H4 (cell line): ENCODE results near the gene PSMG4. TPM values are rescaled to one million over a fixed set of nuclear protein-coding genes. Genes with fewer than 3 reads are reported as not detected.
A peak's percentile ranks its signal among the peaks of the same experiment; 100 is the strongest.

ENCODE experiments used
- DNase-seq: peaks from one replicate; pipeline ENCODE4 v3.0.0-alpha.2; 2015; ENCODE audit warnings: low spot score
- total RNA-seq: library from RNA; depleted of rRNA; stranded (reverse); fragments of >200 nt; shearing (Covaris generic); gene quantifications from 2 replicates; pipeline ENCODE4 v1.2.3, GENCODE V29; 2014

PSMG4 gene
- total RNA-seq, 1 experiment from 2014 or later, result 24.5 TPM

- no peak for DNase-seq
Observed at GRCh38 chr6:3288711-3289663, 30.2 kb downstream of the PSMG4 start.

DNA sequence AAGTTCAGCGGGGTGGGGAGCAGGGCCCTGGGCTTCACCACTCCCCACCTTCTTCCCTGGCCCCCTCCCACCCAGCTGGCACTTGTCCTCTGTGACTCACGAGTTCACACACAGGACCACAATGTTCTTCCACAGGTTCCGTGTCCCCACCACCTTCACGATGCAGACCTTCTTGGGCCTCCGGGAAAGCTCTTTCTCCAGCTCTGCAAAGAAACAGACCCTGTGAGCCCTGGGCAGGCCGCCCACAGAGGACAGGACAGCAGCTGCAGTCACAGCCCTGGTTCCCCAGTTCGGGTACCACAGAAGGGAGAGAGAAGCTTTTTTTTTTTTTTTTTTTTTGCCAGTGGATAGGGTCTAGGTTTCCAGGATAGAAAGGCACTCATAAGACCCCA, 30.9 kb downstream of the PSMG4 start:
- DNase-seq, result no peak

DNA sequence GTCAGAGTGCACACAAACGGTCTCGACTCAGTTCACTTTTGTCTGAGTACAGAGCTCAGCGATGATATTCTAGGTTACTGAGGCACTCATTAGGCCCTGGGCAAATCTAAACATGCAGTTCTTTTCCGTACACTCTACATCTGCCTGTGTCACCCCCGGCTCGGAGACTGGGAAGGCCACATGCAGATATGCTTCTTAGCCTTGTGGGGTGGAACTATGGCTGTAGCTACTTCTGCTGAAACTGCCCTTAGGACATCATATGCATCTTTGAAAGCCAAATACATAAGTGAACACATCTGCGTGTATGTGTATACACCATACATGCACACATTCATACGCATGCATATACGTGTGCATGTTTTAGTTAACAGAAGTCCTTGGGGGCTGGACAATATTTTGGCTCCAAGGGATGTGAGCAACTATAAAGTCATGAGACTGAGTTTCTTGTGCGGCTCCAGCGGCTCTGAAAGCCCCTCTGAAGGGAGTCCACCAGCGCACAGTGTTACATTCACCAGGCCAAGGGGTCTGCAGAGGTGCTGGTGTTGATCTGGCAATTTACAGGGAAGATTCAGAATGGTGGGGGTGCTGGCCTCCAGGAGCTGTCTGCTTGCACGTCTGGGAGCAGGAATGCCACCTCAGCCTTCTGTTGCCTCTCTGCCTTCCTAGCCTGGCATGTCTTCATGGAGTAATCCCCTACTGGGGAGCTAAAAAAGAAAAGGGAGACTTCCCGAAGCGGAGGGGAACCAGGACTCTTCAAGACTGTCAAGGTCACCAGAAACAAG, 31.6 kb downstream of the PSMG4 start:
- no peak for DNase-seq

DNA sequence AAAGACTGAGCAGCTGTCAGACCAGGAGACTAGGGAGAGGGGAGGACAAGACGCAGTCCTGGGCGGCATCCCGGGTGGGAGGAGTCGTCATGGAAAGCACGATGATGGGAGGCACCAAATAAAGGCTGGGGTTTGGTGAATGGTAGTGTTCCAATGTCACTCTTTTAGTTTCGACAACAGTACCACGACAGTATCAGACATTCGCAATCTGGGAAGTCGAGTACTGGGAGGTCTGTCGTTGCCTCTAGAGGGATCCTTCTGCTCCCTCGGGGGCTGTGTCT, 32.1 kb downstream of the PSMG4 start:
- no peak for DNase-seq

- DNase-seq, result no peak
Observed at GRCh38 chr6:3291346-3291745, 32.6 kb downstream of the PSMG4 start.

DNA sequence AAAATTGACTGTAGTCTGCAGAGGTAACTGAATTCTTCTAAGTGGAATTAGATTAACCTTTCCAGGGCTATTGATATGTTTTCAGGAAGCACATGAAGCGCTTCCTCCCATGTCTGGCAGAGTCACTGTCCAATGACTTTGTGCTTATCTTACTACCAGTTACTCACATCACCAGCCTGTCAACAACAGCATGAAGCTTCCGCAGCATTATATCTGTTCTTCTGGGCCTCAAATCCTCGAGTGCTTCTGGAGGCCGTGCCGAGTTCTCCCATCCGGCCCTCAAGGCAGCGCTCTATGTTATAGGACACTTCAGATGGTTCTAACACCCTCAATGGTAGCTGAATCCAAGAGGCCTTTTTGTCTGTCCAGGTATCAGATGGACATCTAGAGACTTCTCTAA, 33.2 kb downstream of the PSMG4 start:
- no peak for DNase-seq

DNA sequence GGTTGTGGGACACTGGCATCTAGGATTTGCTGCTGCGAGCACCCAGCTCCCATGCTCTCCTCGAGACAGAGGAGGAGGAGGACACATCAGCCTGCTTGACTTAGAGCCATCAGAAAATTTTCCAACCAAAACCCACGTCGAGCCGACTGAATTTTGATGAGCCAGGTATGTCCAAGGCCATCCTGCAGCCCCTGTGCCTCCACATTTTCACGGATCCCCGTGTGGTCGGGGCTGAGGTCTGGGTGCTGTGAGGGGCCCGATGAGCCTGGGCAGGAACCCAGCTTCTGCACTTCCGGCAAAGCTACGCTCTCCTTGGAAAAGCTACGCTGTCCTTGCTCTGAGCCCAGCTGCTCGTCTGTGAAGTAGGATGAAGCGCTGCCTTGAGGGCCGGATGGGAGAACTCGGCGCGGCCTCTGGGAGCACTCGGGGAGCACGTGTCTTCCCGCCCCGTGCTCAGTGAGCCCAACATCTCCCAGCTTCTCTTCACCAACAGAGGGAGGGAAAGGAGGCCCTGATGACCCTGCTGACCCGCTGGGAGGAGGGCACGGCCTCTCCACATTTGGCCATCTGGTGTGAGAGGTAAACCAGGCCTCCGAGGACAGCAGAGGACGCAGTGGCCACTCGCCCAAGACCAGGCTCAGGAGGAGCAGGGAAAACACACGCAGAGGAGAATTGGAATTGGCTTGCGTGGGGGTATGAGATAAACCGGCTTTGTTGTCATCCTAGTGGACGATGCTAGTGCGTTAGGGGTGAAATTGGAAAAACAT, 33.9 kb downstream of the PSMG4 start:
- no peak for DNase-seq

DNA sequence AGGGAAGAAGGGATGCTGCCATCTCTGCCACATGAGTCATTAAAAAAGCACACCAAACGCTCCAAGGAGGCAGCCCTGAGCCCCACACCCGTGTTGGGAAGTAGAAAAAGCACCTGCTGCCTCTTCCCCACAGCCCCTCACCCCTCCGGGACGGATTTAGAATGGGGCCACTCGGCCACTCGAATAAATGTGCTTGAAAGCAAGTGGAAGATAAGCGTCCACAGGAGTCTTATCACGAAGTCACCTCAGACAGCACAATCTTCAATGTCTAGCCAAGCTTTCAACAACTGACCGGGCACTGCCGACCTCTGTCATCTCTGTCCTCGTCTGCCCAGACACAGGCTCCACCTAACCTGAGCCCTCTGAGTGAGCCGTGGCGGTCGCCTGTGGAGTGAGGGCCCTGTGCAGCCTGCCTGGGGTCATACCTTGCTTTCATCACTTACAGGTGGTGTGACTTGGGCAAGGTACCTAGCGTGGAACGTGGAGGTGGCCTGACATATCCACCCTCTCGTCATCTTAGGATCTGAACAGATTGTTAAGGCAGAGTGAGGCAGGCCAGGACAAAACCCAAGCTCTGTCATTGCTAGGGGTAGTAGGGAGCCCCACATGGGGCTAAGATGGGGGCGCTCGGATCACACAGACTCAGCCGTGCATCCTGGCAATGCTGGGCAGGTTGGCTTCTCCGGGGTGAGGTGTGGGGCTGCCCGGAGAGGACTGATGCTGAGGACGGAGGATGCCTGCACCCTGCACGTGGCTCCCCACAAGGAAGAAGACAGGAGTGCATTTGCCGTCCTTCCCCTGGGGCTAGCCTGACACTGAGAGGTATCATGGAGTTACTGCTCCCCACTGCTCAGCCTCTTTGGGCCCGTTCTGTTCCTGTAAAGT, 34.8 kb downstream of the PSMG4 start:
- no peak for DNase-seq

GRCh38 chr6:3294396-3294795, 35.6 kb downstream of the PSMG4 start:
- no peak for DNase-seq

DNA sequence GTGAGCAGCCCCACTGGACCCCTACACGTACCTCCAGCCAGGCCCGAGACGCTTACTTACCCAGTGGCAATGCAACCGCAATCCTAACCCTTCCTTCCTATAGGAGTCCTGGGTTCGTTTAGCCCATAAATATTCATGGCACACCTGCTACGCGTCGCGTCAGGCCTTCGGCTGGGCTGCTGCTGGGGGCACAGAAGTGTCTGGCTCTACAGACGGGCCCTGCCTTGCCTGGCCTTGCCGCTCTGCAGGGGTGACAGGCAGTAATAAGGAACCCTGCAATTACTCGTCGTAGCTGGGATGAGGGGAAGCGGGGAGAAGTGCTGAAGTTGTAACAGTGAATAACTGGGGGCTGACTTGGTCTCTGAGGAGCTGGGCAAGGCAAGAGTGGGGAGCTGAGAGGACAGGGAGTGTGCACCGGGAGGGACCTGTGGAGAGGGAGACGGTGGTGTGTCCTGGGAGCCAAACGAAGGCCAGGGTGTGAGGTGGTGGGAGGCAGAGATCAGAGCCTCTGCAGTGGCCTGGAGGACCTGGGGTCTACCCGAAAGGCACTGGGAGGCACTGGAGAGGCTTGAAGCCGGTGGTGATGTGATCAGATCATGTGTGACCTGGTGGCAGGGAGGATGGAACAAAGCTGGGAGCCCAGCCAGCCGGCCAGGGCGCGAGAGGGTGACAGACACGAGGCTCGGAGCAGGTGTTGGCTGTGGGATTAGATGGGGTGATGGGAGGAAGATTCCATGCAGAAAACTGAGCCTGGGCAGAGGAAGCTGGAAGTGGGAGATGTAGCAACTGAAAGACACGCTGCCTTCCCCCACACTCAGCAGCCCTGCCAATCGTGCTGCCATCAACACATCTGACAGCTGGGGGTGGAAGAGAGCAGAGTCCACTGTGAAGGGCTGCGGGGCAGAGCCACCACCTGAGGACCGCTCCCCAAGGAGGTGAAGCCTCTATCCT, 36.4 kb downstream of the PSMG4 start:
- no peak for DNase-seq

DNA sequence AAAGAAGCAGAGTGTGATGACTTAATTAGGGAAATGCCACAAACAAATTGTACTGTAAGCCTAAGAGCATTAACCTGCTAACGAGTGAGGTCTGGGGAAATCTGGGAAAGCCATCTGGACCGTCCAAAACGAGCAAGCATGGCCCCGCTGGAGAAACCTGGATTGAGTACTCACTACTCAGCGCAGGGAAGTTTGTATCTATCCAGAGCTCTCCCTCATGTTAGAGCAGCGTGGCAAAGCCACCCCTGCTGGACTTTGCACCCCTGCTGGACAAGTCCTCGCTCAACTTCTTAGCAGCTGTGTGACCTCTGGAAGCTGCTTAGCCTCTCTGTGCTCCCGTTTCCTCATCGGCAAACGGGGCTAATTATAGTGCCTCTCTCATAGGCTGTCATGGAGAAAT, 37.3 kb downstream of the PSMG4 start:
- DNase-seq, result no peak

DNA sequence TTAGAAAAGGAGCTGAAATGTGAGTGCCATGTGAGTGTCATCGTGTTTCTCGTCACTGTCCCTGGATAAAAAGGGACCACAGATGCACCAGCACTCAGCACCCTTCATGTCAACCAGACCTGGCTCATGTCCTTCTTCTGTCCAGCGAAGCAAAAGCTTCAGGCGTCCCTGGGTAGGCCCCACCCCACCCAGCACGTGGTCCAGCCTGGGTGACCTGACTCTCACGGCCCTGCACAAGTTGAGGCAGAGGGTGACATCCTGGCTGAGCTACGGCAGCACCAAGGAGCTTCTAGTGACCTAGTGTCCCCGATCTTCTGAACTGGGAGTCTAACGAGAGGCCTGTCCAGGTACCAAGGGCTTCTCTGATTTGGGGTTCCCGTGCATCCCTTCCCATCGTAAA, 37.8 kb downstream of the PSMG4 start:
- DNase-seq, result no peak

DNA sequence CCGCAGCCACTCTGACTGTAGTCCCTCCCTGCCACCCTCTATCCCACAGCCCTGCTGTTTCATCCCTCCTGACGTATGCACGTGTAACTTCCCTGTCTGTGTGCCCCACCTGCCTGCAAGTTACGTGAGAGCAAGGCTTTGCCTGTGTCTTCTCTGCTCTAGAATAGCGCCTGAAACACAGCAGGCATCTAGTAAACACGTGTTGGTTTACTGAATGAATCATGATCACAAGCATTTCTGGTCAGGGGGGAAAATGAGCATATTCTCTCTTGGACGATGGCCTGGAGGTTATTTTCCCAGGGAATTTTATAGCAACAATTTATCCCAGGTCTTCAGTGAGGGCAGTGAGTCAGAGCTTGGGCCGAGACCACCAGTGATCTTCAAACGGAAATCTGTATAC, 38.3 kb downstream of the PSMG4 start:
- DNase-seq, result peak; percentile 56

GRCh38 chr6:3297909-3298308, 39.2 kb downstream of the PSMG4 start:
- DNase-seq, result no peak

GRCh38 chr6:3299221-3299620, 40.5 kb downstream of the PSMG4 start:
- DNase-seq, result no peak

DNA sequence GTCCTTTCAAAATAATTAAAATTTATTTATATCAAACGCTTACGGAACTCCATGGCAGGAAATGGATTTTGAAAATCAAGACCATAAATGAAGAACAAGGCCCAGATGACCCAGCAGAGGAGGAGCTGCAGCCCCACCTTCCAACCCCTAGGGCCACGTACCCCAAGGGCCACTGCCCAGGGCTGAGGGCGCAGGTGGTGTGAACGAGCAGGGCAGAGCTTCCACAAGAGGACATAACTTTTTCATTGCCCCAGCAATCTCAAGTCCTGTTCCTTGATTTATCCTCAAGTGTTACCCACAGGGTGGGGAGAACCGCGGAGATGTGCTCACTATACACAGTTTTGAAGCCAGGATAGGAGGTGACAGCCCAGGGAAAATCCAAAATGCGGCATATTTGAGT, 42.8 kb downstream of the PSMG4 start:
- no peak for DNase-seq

DNA sequence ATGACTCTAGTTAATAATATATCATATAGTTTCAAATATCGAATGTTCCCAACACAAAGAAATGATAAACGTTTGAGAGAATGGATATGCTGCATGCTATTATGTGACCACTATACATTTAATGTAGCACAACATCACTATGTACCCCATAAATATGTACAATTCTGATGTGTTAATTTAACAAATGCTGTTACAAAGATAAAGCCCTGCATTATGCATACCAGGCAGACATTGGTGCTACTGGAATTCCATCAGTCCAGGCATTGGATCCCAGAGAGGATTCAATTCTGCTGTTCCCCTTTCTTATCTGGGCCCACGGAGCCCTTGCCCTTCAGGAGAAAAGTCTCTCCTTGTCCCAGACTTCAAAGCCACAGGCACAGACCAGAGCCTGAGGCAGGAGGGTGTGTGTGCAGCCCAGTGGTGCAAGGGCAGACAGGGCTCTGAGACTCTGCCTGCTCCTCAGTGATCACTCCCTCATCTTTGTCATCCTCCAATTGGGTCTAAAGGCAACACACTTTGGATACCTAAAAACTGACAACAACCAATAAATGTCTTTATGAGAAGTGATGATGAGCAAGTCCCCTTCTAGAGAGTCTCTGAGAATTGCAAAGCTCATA, 45.2 kb downstream of the PSMG4 start:
- DNase-seq, result no peak

DNA sequence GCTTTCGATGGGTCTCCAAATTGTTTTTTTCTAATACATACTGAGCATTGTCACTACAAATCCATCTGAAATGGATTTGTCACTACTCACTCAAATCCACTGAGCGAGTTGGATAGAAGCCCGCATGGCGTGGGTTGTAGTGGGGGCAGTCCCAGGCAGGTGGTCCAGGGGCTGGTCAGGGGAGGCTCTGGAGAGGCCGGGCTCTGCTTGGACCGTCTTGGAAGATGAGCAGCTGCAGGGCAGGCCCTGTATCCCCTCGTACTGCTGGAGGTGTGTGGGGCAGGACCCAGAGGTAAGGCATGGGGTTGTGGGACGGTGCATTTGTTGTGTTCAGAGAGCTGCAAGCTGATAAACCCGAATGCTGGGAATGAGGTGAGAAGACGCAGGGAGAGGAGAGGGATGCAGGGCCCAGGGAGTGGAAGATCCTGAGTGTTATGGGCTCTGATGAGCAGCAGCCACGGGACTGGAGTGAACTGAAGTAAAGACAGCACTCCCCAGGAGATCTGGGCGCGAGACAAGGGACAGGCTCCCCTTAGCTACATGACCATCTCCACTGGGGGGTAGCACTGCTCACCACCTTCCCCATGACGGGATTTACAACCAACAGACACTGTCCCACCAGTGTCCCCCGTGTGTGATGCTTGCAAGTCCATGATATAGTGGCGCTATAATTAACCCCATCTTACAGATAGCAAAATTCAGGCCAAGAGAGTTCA, 45.9 kb downstream of the PSMG4 start:
- DNase-seq, result no peak

DNA sequence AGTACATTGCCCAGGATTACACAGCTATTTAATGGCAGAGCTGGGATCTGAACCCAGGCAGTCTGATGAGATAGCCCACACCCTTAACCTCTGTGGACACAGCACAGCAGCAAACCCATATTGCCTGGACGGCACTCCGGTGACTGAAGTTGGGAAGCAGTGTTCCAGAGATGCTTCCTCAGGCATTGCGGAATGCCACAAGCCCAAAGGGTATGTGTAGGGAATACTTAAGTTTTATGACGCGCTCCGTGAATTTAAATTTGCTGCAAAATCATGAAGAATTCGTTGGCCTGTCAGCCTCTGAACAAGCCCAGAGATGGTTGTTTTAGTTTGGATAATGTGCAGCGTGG, 46.4 kb downstream of the PSMG4 start:
- no peak for DNase-seq
